Liver (tissue), 9 donors: ENCODE results near the gene EZR. TPM values are rescaled to one million over a fixed set of nuclear protein-coding genes. Genes with fewer than 3 reads are reported as not detected.

Experiments used
- DNase-seq: peaks from one replicate; pipeline ENCODE4 v3.0.0-alpha.2; 2017; ENCODE audit warnings: low spot score
- H3K27ac ChIP-seq, 2 donors: one replicate each; pipeline ENCODE4 v1.7.0; 2013; ENCODE audit warnings: inconsistent platforms in 2 of 2, low read length in 2 of 2, control low read depth in 1 of 2, low read depth in 1 of 2, mild to moderate bottlenecking in 1 of 2
- H3K27me3 ChIP-seq, 4 donors: one replicate each; pipeline versions ENCODE4 v1.6.1 to v1.7.0; 2013; ENCODE audit warnings: low read length in 3 of 4, inconsistent platforms in 1 of 4, mild to moderate bottlenecking in 1 of 4, moderate library complexity in 1 of 4; ENCODE audit not compliant: control insufficient read depth in 4 of 4, insufficient read depth in 4 of 4
- H3K36me3 ChIP-seq, 4 donors: one replicate each; pipeline versions ENCODE4 v1.6.1 to v1.7.0; 2013; ENCODE audit warnings: low read length in 3 of 4, mild to moderate bottlenecking in 3 of 4, low read depth in 1 of 4, moderate library complexity in 1 of 4; ENCODE audit not compliant: control insufficient read depth in 4 of 4, insufficient read depth in 3 of 4
- H3K4me1 ChIP-seq, 4 donors: one replicate each; pipeline versions ENCODE4 v1.6.1 to v1.7.0; 2013; ENCODE audit warnings: low read length in 3 of 4, mild to moderate bottlenecking in 3 of 4, moderate library complexity in 1 of 4; ENCODE audit not compliant: control insufficient read depth in 4 of 4, insufficient read depth in 4 of 4
- H3K4me3 ChIP-seq, 3 donors: one replicate each; pipeline versions ENCODE4 v1.6.1 to v1.7.0; 2013; ENCODE audit warnings: low read length in 3 of 3, control low read depth in 1 of 3, low read depth in 1 of 3, mild to moderate bottlenecking in 1 of 3
- H3K9ac ChIP-seq, 2 donors: one replicate each; pipeline ENCODE4 v1.7.0; 2013; ENCODE audit warnings: low read length in 2 of 2, mild to moderate bottlenecking in 2 of 2, moderate library complexity in 2 of 2, control low read depth in 1 of 2, low read depth in 1 of 2
- H3K9me3 ChIP-seq, 4 donors: one replicate each; pipeline versions ENCODE4 v1.6.1 to v1.7.0; 2013; ENCODE audit warnings: low read length in 3 of 4; ENCODE audit not compliant: control insufficient read depth in 4 of 4
- EGR1 ChIP-seq, 2 donors: IDR thresholded peaks; 2 replicates each; pipeline ENCODE4 v1.6.1; 2016 to 2018; ENCODE audit warnings: antibody characterized with exemption in 2 of 2, low read depth in 2 of 2
- FOXA1 ChIP-seq: IDR thresholded peaks from 2 replicates; pipeline ENCODE4 v1.6.1; 2016; ENCODE audit warnings: antibody characterized with exemption
- FOXA2 ChIP-seq: IDR thresholded peaks from 2 replicates; pipeline ENCODE4 v1.6.1; 2016; ENCODE audit warnings: antibody characterized with exemption
- GABPA ChIP-seq, 2 donors: IDR thresholded peaks in 1 of 2; conservative IDR thresholded peaks in 1 of 2; 2 replicates each; pipeline ENCODE4 v1.6.1; 2016; ENCODE audit warnings: antibody characterized with exemption in 2 of 2, mild to moderate bottlenecking in 1 of 2, moderate library complexity in 1 of 2
- HNF4A ChIP-seq, 2 donors: conservative IDR thresholded peaks; 2 replicates each; pipeline ENCODE4 v1.6.1; 2016; ENCODE audit warnings: antibody characterized with exemption in 2 of 2, mild to moderate bottlenecking in 2 of 2
- HNF4G ChIP-seq: IDR thresholded peaks from 2 replicates; pipeline ENCODE4 v1.6.1; 2016; ENCODE audit warnings: antibody characterized with exemption
- JUND ChIP-seq, 2 donors: IDR thresholded peaks; 2 replicates each; pipeline ENCODE4 v1.6.1; 2016; ENCODE audit warnings: antibody characterized with exemption in 2 of 2
- MAX ChIP-seq: IDR thresholded peaks from 2 replicates; pipeline ENCODE4 v1.6.1; 2016; ENCODE audit warnings: antibody characterized with exemption
- NR2F2 ChIP-seq: IDR thresholded peaks from 2 replicates; pipeline ENCODE4 v1.6.1; 2016; ENCODE audit warnings: antibody characterized with exemption
- RAD21 ChIP-seq, 2 donors: IDR thresholded peaks; 2 replicates each; pipeline ENCODE4 v1.6.1; 2016; ENCODE audit warnings: antibody characterized with exemption in 2 of 2, mild to moderate bottlenecking in 2 of 2
- REST ChIP-seq: IDR thresholded peaks from 2 replicates; pipeline ENCODE4 v1.6.1; 2016; ENCODE audit warnings: antibody characterized with exemption, mild to moderate bottlenecking
- RXRA ChIP-seq, 2 donors: IDR thresholded peaks; 2 replicates each; pipeline ENCODE4 v1.6.1; 2017 to 2018; ENCODE audit warnings: antibody characterized with exemption in 2 of 2, mild to moderate bottlenecking in 1 of 2
- SP1 ChIP-seq: IDR thresholded peaks from 2 replicates; pipeline ENCODE4 v1.6.1; 2018; ENCODE audit warnings: antibody characterized with exemption, mild to moderate bottlenecking
- TAF1 ChIP-seq: conservative IDR thresholded peaks from 2 replicates; pipeline ENCODE4 v1.6.1; 2016; ENCODE audit warnings: antibody characterized with exemption, mild to moderate bottlenecking
- YY1 ChIP-seq: IDR thresholded peaks from 2 replicates; pipeline ENCODE4 v1.6.1; 2016; ENCODE audit warnings: antibody characterized with exemption, mild to moderate bottlenecking
- ZBTB33 ChIP-seq: IDR thresholded peaks from 2 replicates; pipeline ENCODE4 v1.6.1; 2016; ENCODE audit warnings: antibody characterized with exemption
- WGBS: extraction: QIAGEN DNeasy Blood & Tissue Kit; methylation state at CpG from one replicate; pipeline ENCODE4 v1.1.7; 2013; 5-methylcytosine and 5-hydroxymethylcytosine counted together
- polyA plus RNA-seq, 2 donors: library from polyadenylated mRNA; stranded (reverse) in 1 of 2; unstranded in 1 of 2; fragments of 200-250 nt in 1 of 2; fragments of >200 nt in 1 of 2; fragmentation: Nextera tagmentation in 1 of 2; extraction: Ambion mirVana in 1 of 2; gene quantifications; one replicate each; pipeline versions ENCODE4 v1.2.1 to v1.2.3, GENCODE V29; 2013 to 2015
- total RNA-seq, 2 donors: library from RNA; depleted of rRNA; stranded (reverse); fragments of >200 nt; gene quantifications; one replicate each; pipeline ENCODE4 v1.2.3, GENCODE V29; 2014
- TF ChIP-seq, protein P1 (sequence below): IDR thresholded peaks from 2 replicates; pipeline ENCODE4 v1.6.1; 2016; ENCODE audit warnings: antibody characterized with exemption
- TF ChIP-seq, protein P2 (sequence below): fragments of 150-350 bp; IDR thresholded peaks from 2 replicates; pipeline ENCODE4 v1.5.1; 2017; ENCODE audit warnings: improper control_type of control experiment, low read depth, low read length; ENCODE audit not compliant: missing input control
- donor health status: healthy.
- donor health status: healthy.
- donor health status: healthy.
- donor health status: healthy.
- donor health status: healthy.

Gene EZR
- total and polyA plus RNA-seq, 4 donors, result 22.0 to 35.4 (median 25.4) TPM

GRCh38 chr6:158797331-158798310 is 21.5 kb downstream of the EZR start:
- Histone ChIP-seq H3K27ac (peak overlapping the region in 1 of 2 donors; percentile 7), H3K4me1 (peaks cover 9 to 48% (median 27%) of the 10 kb centered on the region in 4 donors), H3K36me3 (no peaks in the 10 kb centered on the region), H3K4me3 (no peak overlapping the region), H3K9ac (no peak overlapping the region), H3K9me3 (no peaks in the 10 kb centered on the region), H3K27me3 (no peaks in the 10 kb centered on the region)
- TF ChIP-seq NR2F2 (no peak), HNF4A (conservative IDR thresholded peaks at IDR 0.05) (no peak), REST (no peak), ZBTB33 (no peak), FOXA2 (no peak), YY1 (no peak), MAX (no peak)
- no peak for DNase-seq
- WGBS, result 36% methylated on average over 3 of the region's 3 CpGs

- H3K27me3 ChIP-seq, result no peaks in the 10 kb centered on the region
- 97% methylated on average over 3 of the region's 3 CpGs for WGBS
- no peaks in the 10 kb centered on the region for H3K9me3 ChIP-seq
- H3K27ac ChIP-seq, result no peak overlapping the region
- H3K4me1 ChIP-seq, result peaks cover 9 to 43% (median 25%) of the 10 kb centered on the region in 4 donors
- TF ChIP-seq SP1, result no peak
- TF ChIP-seq TAF1, result no peak
- no peak for TF ChIP-seq HNF4G
- TF ChIP-seq HNF4A (conservative IDR thresholded peaks at IDR 0.05), result no peak
- no peak for TF ChIP-seq JUND (IDR thresholded peaks at IDR 0.05)
- no peak for TF ChIP-seq RXRA (IDR thresholded peaks at IDR 0.05)
- TF ChIP-seq, protein P1, sequence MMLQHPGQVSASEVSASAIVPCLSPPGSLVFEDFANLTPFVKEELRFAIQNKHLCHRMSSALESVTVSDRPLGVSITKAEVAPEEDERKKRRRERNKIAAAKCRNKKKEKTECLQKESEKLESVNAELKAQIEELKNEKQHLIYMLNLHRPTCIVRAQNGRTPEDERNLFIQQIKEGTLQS, result no peak
- no peak for TF ChIP-seq EGR1 (IDR thresholded peaks at IDR 0.05; ENCODE audit: low read depth in 2 of 2)
- TF ChIP-seq RAD21 (IDR thresholded peaks at IDR 0.05), result no peak
- no peak for TF ChIP-seq FOXA2
- no peak for TF ChIP-seq FOXA1
- TF ChIP-seq, protein P2, sequence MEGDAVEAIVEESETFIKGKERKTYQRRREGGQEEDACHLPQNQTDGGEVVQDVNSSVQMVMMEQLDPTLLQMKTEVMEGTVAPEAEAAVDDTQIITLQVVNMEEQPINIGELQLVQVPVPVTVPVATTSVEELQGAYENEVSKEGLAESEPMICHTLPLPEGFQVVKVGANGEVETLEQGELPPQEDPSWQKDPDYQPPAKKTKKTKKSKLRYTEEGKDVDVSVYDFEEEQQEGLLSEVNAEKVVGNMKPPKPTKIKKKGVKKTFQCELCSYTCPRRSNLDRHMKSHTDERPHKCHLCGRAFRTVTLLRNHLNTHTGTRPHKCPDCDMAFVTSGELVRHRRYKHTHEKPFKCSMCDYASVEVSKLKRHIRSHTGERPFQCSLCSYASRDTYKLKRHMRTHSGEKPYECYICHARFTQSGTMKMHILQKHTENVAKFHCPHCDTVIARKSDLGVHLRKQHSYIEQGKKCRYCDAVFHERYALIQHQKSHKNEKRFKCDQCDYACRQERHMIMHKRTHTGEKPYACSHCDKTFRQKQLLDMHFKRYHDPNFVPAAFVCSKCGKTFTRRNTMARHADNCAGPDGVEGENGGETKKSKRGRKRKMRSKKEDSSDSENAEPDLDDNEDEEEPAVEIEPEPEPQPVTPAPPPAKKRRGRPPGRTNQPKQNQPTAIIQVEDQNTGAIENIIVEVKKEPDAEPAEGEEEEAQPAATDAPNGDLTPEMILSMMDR, result no peak
- TF ChIP-seq ZBTB33, result no peak
- TF ChIP-seq MAX, result no peak
- no peak for TF ChIP-seq NR2F2
- no peak for TF ChIP-seq YY1
- TF ChIP-seq GABPA (IDR thresholded peaks at IDR 0.05 in 1 of 2, conservative IDR thresholded peaks at IDR 0.05 in 1 of 2), result no peak
- H3K4me3 ChIP-seq, result no peak overlapping the region
- H3K36me3 ChIP-seq, result no peaks in the 10 kb centered on the region
- no peak for DNase-seq
- H3K9ac ChIP-seq, result no peak overlapping the region
Observed at GRCh38 chr6:158796353-158796752, 22.8 kb downstream of the EZR start.
